GM18520 (cell line): ENCODE results near the gene LYZ.

Experiments used
- ATAC-seq: cut with Tn5 transposase; IDR thresholded peaks from one replicate; pipeline ENCODE4 v1.9.1; 2021; ENCODE audit not compliant: unreplicated experiment

Gene LYZ

GRCh38 chr12:69383074-69383473 is 34.9 kb downstream of the LYZ start:
- no peak for ATAC-seq

GRCh38 chr12:69385038-69385437 is 36.9 kb downstream of the LYZ start:
- no peak for ATAC-seq

- no peak for ATAC-seq
These were observed 38.7 kb downstream of the LYZ start for GRCh38 chr12:69386921-69387320.

DNA sequence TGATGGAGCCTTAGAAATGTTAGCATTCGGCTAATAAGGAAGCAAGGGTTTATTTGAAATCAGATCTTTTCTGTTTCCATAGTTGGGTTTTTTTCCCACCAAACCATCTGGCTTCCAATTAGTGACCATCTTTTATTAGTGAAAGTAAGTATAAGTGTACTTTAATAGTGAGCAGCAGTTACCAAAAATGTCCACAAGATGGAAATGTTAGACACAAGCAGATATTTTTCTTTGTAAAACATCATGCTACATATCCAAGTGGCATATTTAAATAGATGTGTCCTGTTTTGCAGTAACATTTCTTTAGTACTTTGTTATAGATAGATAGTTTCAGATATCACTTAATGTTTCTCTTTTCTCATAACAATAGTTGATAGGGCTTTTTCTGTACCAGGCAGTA is 40.2 kb downstream of the LYZ start:
- ATAC-seq, result no peak

- ATAC-seq, result no peak
These were observed 41.6 kb downstream of the LYZ start for GRCh38 chr12:69389831-69390230.

GRCh38 chr12:69392179-69392928 is 44.2 kb downstream of the LYZ start:
- peak; percentile 82 for ATAC-seq

- no peak for ATAC-seq
These were observed 47.9 kb downstream of the LYZ start for GRCh38 chr12:69396041-69396440.

GRCh38 chr12:69396963-69397362 is 48.8 kb downstream of the LYZ start:
- ATAC-seq, result no peak

DNA sequence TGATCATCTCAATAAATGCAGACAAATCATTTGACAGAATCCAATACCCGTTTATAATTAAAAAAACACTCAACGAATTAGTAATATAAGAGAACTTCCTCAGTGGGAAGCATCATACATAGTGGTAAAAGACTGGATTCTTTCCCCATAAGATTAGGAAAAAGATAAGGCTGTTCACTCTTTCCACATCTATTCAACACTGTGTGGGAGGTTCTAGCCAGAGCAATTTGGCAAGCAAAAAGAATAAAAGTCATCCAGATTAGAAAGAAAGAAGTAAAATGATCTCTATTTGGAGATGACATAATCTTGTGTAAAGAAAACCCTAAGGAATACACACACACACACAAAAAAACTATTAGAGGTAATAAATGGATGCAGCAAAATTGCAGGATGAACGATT is 49.8 kb downstream of the LYZ start:
- ATAC-seq, result no peak

- no peak for ATAC-seq
These were observed 53.8 kb downstream of the LYZ start for GRCh38 chr12:69401940-69402339.
